Adrenal gland (tissue), 12 donors: ENCODE results near the gene CYP26C1. TPM values are rescaled to one million over a fixed set of nuclear protein-coding genes. Genes with fewer than 3 reads are reported as not detected.

Experiments
- DNase-seq, 7 donors: peaks; one replicate each; pipeline ENCODE4 v3.0.0-alpha.2; 2019 to 2020
- H3K27ac ChIP-seq, 5 donors: fragments of 200-600 bp; sonication (generic) in 4 of 5; 1 replicate in 3 of 5; 2 replicates in 2 of 5; pipeline versions ENCODE4 v1.5.1 to v1.8.0; 2016 to 2020; ENCODE audit warnings: mild to moderate bottlenecking in 1 of 5
- H3K27me3 ChIP-seq: fragments of 200-600 bp; 2 replicates; pipeline ENCODE4 v1.8.0; 2021
- H3K36me3 ChIP-seq, 2 donors: fragments of 200-600 bp; replicated peaks in 1 of 2; 1 replicate in 1 of 2; 2 replicates in 1 of 2; pipeline versions ENCODE4 v1.5.1 to v1.8.0; 2018 to 2022
- H3K4me1 ChIP-seq, 2 donors: fragments of 200-600 bp; replicated peaks in 1 of 2; 1 replicate in 1 of 2; 2 replicates in 1 of 2; pipeline versions ENCODE4 v1.5.1 to v1.8.0; 2018 to 2021
- H3K4me3 ChIP-seq, 4 donors: fragments of 200-600 bp; sonication (generic) in 3 of 4; one replicate each; pipeline ENCODE4 v1.5.1; 2016 to 2018
- H3K9me3 ChIP-seq, 3 donors: fragments of 200-600 bp; sonication (generic) in 1 of 3; replicated peaks in 1 of 3; 1 replicate in 2 of 3; 2 replicates in 1 of 3; pipeline versions ENCODE4 v1.5.1 to v1.8.0; 2016 to 2021
- CTCF ChIP-seq, 6 experiments: fragments of 450-650 bp in 4 of 6; fragments of 200-600 bp in 2 of 6; sonication (generic) in 1 of 6; IDR thresholded peaks; 1 replicate in 5 of 6; 2 replicates in 1 of 6; pipeline versions ENCODE4 v1.5.1 to v1.8.0; 2016 to 2021; ENCODE audit warnings: antibody characterized with exemption in 6 of 6, mild to moderate bottlenecking in 2 of 6, moderate library complexity in 1 of 6
- POLR2A ChIP-seq, 2 donors: fragments of 450-650 bp; IDR thresholded peaks; one replicate each; pipeline ENCODE4 v1.6.1; 2017; ENCODE audit warnings: antibody characterized with exemption in 2 of 2, mild to moderate bottlenecking in 2 of 2, moderate library complexity in 1 of 2
- WGBS, 4 donors: extraction: QIAGEN DNeasy Blood & Tissue Kit in 2 of 4; methylation state at CpG; one replicate each; pipeline versions ENCODE4 v1.1.5 to v1.1.7; 2013 to 2017; 5-methylcytosine and 5-hydroxymethylcytosine counted together
- intact Hi-C, 2 donors: fragments of 100-400 bp; cut with DNase I; formaldehyde crosslinking; loops; one replicate each; pipeline versions ENCODE4 v1.14.1 to v1.15.0; 2022 to 2023
- polyA plus RNA-seq, 3 donors: library from polyadenylated mRNA; stranded (reverse); fragments of 200-250 nt in 2 of 3; fragments of 350-450 nt in 1 of 3; fragmentation: Illumina TruSeq in 1 of 3; extraction: RNeasy Lipid Tissue Mini Kit (QIAGEN cat#74804) in 1 of 3; gene quantifications; one replicate each; pipeline ENCODE4 v1.2.3, GENCODE V29; 2013 to 2014
- total RNA-seq, 9 donors: library from RNA; depleted of rRNA in 4 of 9; stranded (reverse); fragments of >200 nt in 4 of 9; fragments of 120-200 nt in 1 of 9; fragmentation: NEBNext Ultra II Directional in 1 of 9; extraction: Animal tissue kit (Norgen Biotek cat#: 25700) in 1 of 9; gene quantifications; one replicate each; pipeline versions ENCODE4 v1.1.0 to v1.2.4, GENCODE V29; 2013 to 2023
- donor health status: healthy with polysubstance abuse.
- donor health status: Bipolar disorder and iron deficiency.
- donor health status: DM: yes; HTN: yes; CAD: no.
- donor health status: DM: no; HTN: no; CAD: no.
- donor health status: DM: no; HTN: no; CAD: no.
- donor health status: DM: yes; HTN: yes; CAD: no.

Gene CYP26C1
- total and polyA plus RNA-seq, 12 donors: 0.10 to 5.8 (median 0.25) TPM; not detected in 1

- H3K4me1 ChIP-seq: peaks cover 17 to 45% of the 10 kb centered on the region in 2 donors
- 75 to 84% (median 76%) methylated on average over 5 of the region's 5 CpGs for WGBS, 4 donors
- H3K27me3 ChIP-seq: peaks cover 70% of the 10 kb centered on the region
Observed at GRCh38 chr10:93070378-93071176, 10.0 kb downstream of the CYP26C1 start.

GRCh38 chr10:93071177-93071472 lies 10.5 kb downstream of the CYP26C1 start:
- no peak for DNase-seq

More at GRCh38 chr10:93070378-93071176, 10.0 kb downstream of the CYP26C1 start:
- no peak for DNase-seq
- Histone ChIP-seq H3K9me3 (no peaks in the 10 kb centered on the region), H3K36me3 (no peaks in the 10 kb centered on the region), H3K27ac (no peak overlapping the region), H3K4me3 (no peak overlapping the region)
- intact Hi-C loops: no loop called here
- TF ChIP-seq POLR2A (IDR thresholded peaks at IDR 0.05) (no peak), CTCF (IDR thresholded peaks at IDR 0.05) (no peak)

GRCh38 chr10:93071674-93072224 lies 11.2 kb downstream of the CYP26C1 start:
- TF ChIP-seq CTCF (IDR thresholded peaks at IDR 0.05): no peak
- H3K27me3 ChIP-seq: peaks cover 58% of the 10 kb centered on the region
- peak overlapping the region in 2 of 4 donors; percentile 21 to 42 for H3K4me3 ChIP-seq
- DNase-seq: peak; percentile 32 to 72 (median 56)
- H3K4me1 ChIP-seq: peaks cover 17 to 45% of the 10 kb centered on the region in 2 donors
- 2 to 10% (median 5%) methylated on average over 19 to 37 of the region's 37 CpGs for WGBS, 4 donors
- no peaks in the 10 kb centered on the region for H3K36me3 ChIP-seq
- H3K9me3 ChIP-seq: no peaks in the 10 kb centered on the region
- intact Hi-C loops: no loop called here
- H3K27ac ChIP-seq: no peak overlapping the region

More at GRCh38 chr10:93071177-93071472, 10.5 kb downstream of the CYP26C1 start:
- TF ChIP-seq CTCF (IDR thresholded peaks at IDR 0.05) (no peak), POLR2A (IDR thresholded peaks at IDR 0.05) (no peak)
- 70 to 94% (median 80%) methylated on average over 7 of the region's 7 CpGs for WGBS, 4 donors
- Histone ChIP-seq H3K27ac (no peak overlapping the region), H3K27me3 (peaks cover 64% of the 10 kb centered on the region), H3K9me3 (no peaks in the 10 kb centered on the region), H3K4me3 (no peak overlapping the region), H3K36me3 (no peaks in the 10 kb centered on the region), H3K4me1 (peaks cover 17 to 45% of the 10 kb centered on the region in 2 donors)
- intact Hi-C loops: no loop called here

GRCh38 chr10:93072225-93072712 lies 11.7 kb downstream of the CYP26C1 start:
- Histone ChIP-seq H3K9me3 (no peaks in the 10 kb centered on the region), H3K27me3 (peaks cover 55% of the 10 kb centered on the region), H3K27ac (no peak overlapping the region), H3K4me1 (peaks cover 17 to 45% of the 10 kb centered on the region in 2 donors), H3K4me3 (peak overlapping the region in 2 of 4 donors; percentile 21 to 42), H3K36me3 (no peaks in the 10 kb centered on the region)
- intact Hi-C loops: no loop called here
- WGBS, 4 donors: 0 to 2% (median 1%) methylated on average over 4 to 27 of the region's 27 CpGs
- TF ChIP-seq POLR2A (IDR thresholded peaks at IDR 0.05) (no peak), CTCF (IDR thresholded peaks at IDR 0.05) (no peak)
- DNase-seq: no peak
